ENCODE results near the gene MORN1. TPM values are rescaled to one million over a fixed set of nuclear protein-coding genes. Genes with fewer than 3 reads are reported as not detected.
A peak's percentile ranks its signal among the peaks of the same experiment; 100 is the strongest.

The MORN1 gene
- polyA plus RNA-seq, 1 of the 3 experiments (the other 2 are of a cell fraction): 16.3 TPM

GRCh38 chr1:2402420-2402819 is 11.1 kb upstream of the MORN1 start:
- Histone ChIP-seq H3K9me2 (no peaks in the 10 kb centered on the region), H3K4me2 (no peak overlapping the region), H3K79me2 (ENCODE audit: insufficient read depth) (peaks cover 24% of the 10 kb centered on the region), H3K27ac (ENCODE audit: low read depth in 2 of 2, low read length in 1 of 2) (no peak overlapping the region), H3K27me3 (ENCODE audit: insufficient read depth) (no peaks in the 10 kb centered on the region), H3K36me3 (replicated peaks in 1 of 2; ENCODE audit: control insufficient read depth in 1 of 2, insufficient read depth in 2 of 2, low read length in 1 of 2) (peaks cover 21 to 87% of the 10 kb centered on the region in 2 experiments), H3K4me3 (ENCODE audit: low read depth in 2 of 2, low read length in 1 of 2) (no peak overlapping the region), H2AFZ (ENCODE audit: low read depth) (no peak overlapping the region), H3F3A (replicated peaks; ENCODE audit: insufficient read depth) (peaks cover 22% of the 10 kb centered on the region), H3K9me3 (no peaks in the 10 kb centered on the region), H4K20me1 (ENCODE audit: insufficient read depth) (0 out of 2 replicates have a peak, but pooled peaks cover 9% of the 10 kb centered on the region), H3K9ac (no peak overlapping the region), H3K4me1 (ENCODE audit: control insufficient read depth in 1 of 2, insufficient read depth in 2 of 2, low read depth in 1 of 2, low read length in 1 of 2) (peaks cover 0 to 3% of the 10 kb centered on the region in 2 experiments; a peak in 1 of 4 replicates)
- POLR2A ChIA-PET: no interaction called here
- 100% methylated on average over 9 of the region's 23 CpGs for WGBS (ENCODE audit: low lambda C conversion rate)
- CTCF ChIA-PET: no interaction called here
- TF ChIP-seq IRF3 (IDR thresholded peaks at IDR 0.05; ENCODE audit: low read depth, low read length): no peak
- no peak for TF ChIP-seq CTCF (IDR thresholded peaks at IDR 0.05)
- no peak for TF ChIP-seq MAX (IDR thresholded peaks at IDR 0.05; ENCODE audit: low read depth)
- no peak for TF ChIP-seq RFX5 (IDR thresholded peaks at IDR 0.05; ENCODE audit: low read length)
- TF ChIP-seq RXRA (IDR thresholded peaks at IDR 0.05; ENCODE audit: borderline replicate concordance, low read depth): no peak
- no peak for DNase-seq

GRCh38 chr1:2400950-2401649 is 9.7 kb upstream of the MORN1 start:
- POLR2A ChIA-PET: no interaction called here
- Histone ChIP-seq H4K20me1 (ENCODE audit: insufficient read depth) (0 out of 2 replicates have a peak, but pooled peaks cover 9% of the 10 kb centered on the region), H3K79me2 (ENCODE audit: insufficient read depth) (peaks cover 33% of the 10 kb centered on the region)

More at GRCh38 chr1:2400950-2401649, 9.7 kb upstream of the MORN1 start:
- CTCF ChIA-PET: no interaction called here
- Histone ChIP-seq H3K4me1 (ENCODE audit: control insufficient read depth in 1 of 2, insufficient read depth in 2 of 2, low read depth in 1 of 2, low read length in 1 of 2) (no peaks in the 10 kb centered on the region; a peak in 1 of 4 replicates), H3K4me3 (ENCODE audit: low read depth in 2 of 2, low read length in 1 of 2) (no peak overlapping the region), H3K27ac (ENCODE audit: low read depth in 2 of 2, low read length in 1 of 2) (peak overlapping the region in 1 of 2 experiments; percentile 39; a peak in 1 of 4 replicates), H2AFZ (ENCODE audit: low read depth) (no peak overlapping the region), H3K9me3 (no peaks in the 10 kb centered on the region), H3K9me2 (no peaks in the 10 kb centered on the region), H3K36me3 (replicated peaks in 1 of 2; ENCODE audit: control insufficient read depth in 1 of 2, insufficient read depth in 2 of 2, low read length in 1 of 2) (peaks cover 29 to 90% of the 10 kb centered on the region in 2 experiments), H3K9ac (no peak overlapping the region), H3K27me3 (ENCODE audit: insufficient read depth) (no peaks in the 10 kb centered on the region), H3F3A (replicated peaks; ENCODE audit: insufficient read depth) (peaks cover 22% of the 10 kb centered on the region), H3K4me2 (no peak overlapping the region)
- WGBS (ENCODE audit: low lambda C conversion rate): 93% methylated on average over 11 of the region's 14 CpGs
- no peak for TF ChIP-seq MXI1 (IDR thresholded peaks at IDR 0.05; ENCODE audit: low read depth, low read length)
- no peak for TF ChIP-seq RXRA (IDR thresholded peaks at IDR 0.05; ENCODE audit: borderline replicate concordance, low read depth)
- TF ChIP-seq SIN3A (IDR thresholded peaks at IDR 0.05; ENCODE audit: borderline replicate concordance, low read depth, low read length): no peak
- no peak for TF ChIP-seq POLR2AphosphoS5 (IDR thresholded peaks at IDR 0.05; ENCODE audit: low read depth, low read length)
- no peak for TF ChIP-seq PBX3 (IDR thresholded peaks at IDR 0.05)
- no peak for TF ChIP-seq RFX5 (IDR thresholded peaks at IDR 0.05; ENCODE audit: low read length)
- TF ChIP-seq ELF1 (IDR thresholded peaks at IDR 0.05): no peak
- no peak for TF ChIP-seq TAF1 (IDR thresholded peaks at IDR 0.05; ENCODE audit: borderline replicate concordance, low read depth, low read length)
- no peak for TF ChIP-seq GATA2 (CRISPR knock-in tag; IDR thresholded peaks at IDR 0.05)
- no peak for TF ChIP-seq FOXJ3 (CRISPR knock-in tag; IDR thresholded peaks at IDR 0.05)
- no peak for TF ChIP-seq FOXM1 (IDR thresholded peaks at IDR 0.05; ENCODE audit: low read depth)
- TF ChIP-seq USF1 (IDR thresholded peaks at IDR 0.05; ENCODE audit: borderline replicate concordance, low read depth): no peak
- DNase-seq: no peak

Data from SK-N-SH (cell line).